Stimulated activated CD8-positive, alpha-beta memory T cell treated with anti-CD3 and anti-CD28 coated beads, Interleukin-2, amount 100 ng/mL, for 48 hours (primary cell): Measurements from ENCODE around the gene POLR2E.
"Not testable (repeated sequence)": the region's sequence is repeated elsewhere in the genome, so short reads cannot be mapped to it uniquely, and the experiment has no call there.

ENCODE experiments used
- DNase-seq, 2 donors: peaks; one replicate each; pipeline ENCODE4 v3.0.0-alpha.2; 2020; ENCODE audit warnings: low read depth in 2 of 2

Gene POLR2E

GRCh38 chr19:1126984-1127760, 32.0 kb upstream of the POLR2E start:
- DNase-seq, result no peak

DNA sequence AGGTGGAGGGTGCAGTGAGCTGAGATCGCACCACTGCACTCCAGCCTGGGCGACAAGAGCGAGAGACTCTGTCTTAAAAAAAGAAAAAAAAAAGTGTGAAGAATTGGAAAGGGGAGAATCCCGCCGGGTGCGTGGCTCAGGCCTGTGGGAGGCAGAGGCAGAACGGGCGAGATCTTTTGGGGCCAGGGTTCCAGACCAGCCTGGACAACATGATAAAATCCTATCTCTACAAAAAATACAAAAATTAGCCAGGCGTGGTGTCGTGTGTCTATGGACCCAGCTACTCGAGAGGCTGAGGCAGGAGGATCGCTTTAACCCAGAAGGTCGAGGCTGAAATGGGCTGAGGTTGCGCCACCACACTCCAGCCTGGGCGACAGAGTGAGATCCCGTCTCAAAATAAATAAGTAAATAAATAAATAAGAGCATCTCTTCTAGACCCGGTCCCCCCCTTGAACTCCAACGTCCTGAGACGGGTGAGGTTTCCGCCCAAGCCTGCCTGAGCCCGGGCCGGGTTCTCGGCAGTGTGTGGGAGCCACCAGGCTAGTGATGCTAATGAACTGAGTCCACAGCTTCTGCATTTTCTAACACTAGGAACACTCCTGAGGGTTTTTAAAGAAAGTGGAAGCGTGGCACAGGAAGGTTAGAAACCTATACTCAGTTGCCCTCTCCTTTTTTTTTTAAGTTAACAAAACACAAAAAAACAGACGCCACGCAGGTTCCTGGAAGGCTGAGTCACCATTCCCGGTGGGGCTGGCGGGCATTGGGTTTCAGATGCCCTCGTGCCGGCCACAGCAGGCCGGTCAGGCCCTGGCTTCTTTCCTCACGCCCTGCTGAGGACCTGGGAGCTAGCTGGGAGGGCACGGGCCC, 30.7 kb upstream of the POLR2E start:
- DNase-seq, result no peak

GRCh38 chr19:1123885-1124677, 28.9 kb upstream of the POLR2E start:
- DNase-seq, result no peak

DNA sequence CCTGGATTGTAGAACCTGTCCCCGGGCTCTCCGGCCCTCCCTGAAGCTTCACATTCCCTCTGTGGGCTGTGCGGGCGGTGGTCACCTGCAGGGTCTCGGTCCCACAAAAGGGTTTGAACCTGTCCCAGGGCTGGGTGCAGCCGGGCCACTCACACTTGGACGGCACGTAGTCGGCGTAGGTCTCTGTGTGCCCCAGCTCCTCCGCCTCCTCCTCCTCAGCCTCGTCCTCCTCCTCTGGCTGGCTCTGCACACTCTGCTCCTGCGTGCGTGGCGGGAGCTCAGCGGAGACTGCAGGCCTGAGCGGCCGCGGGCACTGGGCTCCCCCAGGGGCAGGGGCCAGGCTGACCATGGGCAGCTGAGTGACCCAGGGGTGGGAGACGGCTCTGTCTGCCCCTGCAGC, 28.2 kb upstream of the POLR2E start:
- no peak for DNase-seq

- DNase-seq, result peak; percentile 62 to 77
These were observed 27.8 kb upstream of the POLR2E start for GRCh38 chr19:1122972-1123363.

DNA sequence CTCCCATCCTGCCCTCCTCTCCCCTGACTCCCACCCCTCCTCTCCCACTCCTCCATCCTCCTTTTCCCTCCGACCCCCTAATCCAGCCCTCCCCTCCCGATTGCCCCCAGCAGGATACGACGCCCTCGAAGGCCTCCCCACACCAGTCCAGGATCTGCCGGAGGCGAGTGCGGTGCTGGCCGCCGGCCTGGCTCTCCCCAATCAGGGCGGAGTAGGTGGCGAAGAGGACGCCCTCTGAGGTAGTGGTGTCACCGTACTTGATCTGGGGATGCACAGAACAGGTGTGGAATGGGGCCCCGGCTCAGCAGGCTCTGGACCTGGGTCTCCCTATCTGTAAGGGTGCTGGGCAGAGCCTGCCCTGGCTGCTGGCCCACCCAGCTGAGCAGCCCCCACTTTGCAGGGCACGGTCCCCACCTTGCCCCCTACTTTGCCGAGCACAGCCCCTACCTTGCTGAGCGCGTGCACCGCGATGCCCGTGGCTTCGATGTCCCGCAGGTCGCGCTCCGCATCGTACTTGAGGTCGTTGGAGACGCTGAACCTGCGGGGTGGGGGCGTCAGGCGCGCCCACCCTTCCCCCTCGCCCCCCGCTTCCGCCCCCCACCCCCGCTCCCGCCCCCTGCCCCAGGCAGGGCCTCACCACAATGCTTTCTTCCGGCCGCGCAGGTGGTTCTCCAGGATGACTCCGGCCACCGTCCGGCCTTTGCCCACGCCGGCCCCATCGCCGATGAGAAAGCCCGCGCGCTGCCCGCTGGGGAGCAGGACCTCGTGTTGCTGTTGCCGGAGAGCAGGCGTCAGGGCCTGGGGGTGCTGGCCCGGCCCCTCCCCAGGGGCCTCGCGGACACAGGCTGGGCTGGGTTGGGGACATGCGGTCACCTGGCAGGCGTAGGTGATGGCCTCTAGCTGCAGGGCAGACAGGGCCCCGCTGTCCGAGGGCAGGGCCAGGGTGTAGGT, 27.1 kb upstream of the POLR2E start:
- no peak for DNase-seq

GRCh38 chr19:1121395-1121794, 26.2 kb upstream of the POLR2E start:
- DNase-seq, result no peak

GRCh38 chr19:1119475-1120217, 24.5 kb upstream of the POLR2E start:
- DNase-seq, result no peak

DNA sequence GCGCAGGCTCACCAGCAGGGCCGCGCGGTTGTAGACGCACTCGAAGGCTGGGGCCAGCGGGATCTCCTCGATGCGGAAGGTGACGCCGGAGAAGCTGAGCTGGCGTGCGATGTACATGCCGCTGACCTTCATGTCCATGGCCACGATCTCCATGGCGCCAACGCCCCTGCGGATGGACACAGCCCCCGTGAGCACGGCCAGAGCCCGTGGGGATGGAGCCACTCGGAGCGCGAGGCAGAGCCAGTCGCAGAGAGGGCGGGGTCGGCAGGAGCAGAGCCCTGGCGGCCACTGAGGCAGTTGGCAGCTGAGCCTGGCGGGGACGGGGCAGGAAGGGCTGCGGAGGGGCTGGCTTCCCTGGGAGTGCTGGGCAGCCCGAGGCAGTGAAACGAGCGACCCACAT, 23.8 kb upstream of the POLR2E start:
- DNase-seq, result no peak

- no peak for DNase-seq
These were observed 22.5 kb upstream of the POLR2E start for GRCh38 chr19:1117654-1118053.

DNA sequence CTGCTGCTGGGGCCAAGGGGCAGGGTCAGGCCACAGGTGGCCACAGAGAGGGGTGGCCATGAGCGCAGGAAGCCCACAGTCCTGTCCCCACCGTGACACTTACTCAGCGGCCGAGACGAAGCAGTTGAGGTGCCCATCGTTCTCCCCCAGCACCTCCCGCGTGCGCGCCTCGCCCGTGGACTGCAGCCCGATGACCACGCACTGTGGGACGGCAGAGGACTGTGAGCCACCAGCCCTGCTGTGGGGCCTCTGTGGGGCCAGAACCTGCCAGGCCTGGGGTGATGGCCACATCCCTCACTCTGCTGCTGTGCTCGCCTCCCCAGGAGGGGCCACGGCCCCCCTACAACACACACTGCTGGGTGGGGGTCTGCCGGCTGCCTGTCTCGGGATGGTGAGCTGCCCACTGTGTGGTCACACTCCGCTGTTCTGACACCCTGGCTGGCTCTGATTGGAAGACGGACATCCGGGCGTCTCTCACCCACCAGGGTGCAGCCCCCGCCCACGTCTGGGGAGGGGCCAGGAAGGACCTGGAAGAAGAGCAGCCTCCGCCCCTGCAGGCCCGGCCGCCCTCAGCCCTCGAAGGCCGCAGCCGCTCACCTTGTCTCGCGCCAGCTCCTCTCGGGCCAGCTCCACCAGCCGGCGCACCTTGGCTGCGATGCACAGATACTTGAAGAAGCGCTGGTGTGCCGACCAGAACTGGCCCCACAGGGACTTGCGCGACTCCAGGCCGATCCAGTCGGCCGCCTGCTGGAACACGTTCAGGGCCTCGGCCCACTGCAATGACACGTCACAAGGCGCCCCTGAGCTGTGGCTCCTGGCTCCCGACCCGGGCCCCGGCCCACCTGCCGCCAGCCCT, 21.8 kb upstream of the POLR2E start:
- DNase-seq, result no peak

GRCh38 chr19:1115646-1116420, 20.7 kb upstream of the POLR2E start:
- DNase-seq, result no peak

DNA sequence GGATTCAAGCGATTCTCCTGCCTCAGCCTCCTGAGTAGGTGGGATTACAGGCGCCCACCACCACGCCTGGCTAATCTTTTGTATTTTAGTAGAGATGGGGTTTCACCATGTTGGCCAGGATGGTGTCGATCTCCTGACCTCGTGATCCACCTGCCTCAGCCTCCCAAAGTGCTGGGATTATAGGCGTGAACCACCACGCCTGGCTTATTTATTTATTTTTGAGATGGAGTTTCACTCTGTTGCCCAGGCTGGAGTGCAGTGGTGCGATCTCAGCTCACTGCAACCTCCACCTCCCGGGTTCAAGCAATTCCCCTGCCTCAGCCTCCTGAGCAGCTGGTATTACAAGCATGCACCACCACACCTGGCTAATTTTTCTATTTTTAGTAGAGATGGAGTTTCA, 19.6 kb upstream of the POLR2E start:
- not testable (repeated sequence) for DNase-seq

DNA sequence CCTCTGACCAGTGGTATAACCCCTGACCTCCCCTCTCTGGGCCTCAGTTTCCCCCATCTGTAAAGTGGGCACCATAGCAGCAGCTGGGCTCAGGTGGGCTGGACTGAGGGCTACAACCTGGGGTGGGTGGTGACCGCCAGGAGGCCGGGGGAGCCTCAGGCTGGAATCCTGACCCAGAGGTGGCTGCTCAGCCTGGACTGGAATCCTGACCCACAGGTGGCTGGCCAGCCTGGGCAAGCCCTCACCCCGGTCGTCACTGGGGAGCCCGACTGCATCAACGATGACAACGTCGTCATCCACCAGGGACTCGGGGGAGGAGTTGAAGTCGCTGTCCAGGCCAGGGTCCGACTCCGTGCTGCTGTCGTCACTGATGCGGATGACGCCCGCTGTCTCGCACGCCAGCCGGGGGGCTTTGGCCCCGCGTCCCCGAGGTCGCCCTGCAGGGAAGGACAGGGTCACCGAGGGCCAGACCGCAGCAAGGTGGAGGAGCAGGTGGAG, 18.9 kb upstream of the POLR2E start:
- DNase-seq, result no peak

- peak; percentile 86 to 87 for DNase-seq
These were observed 18.1 kb upstream of the POLR2E start for GRCh38 chr19:1113030-1113985.

- no peak for DNase-seq
These were observed 17.3 kb upstream of the POLR2E start for GRCh38 chr19:1112268-1113029.
